Brain microvascular endothelial cell (primary cell): ENCODE data around the gene LIF.
A peak's percentile ranks its signal among the peaks of the same experiment; 100 is the strongest.

ENCODE experiments used
- DNase-seq: peaks from one replicate; pipeline ENCODE4 v3.0.0-alpha.2; 2020
- H3K27ac ChIP-seq: fragments of 250-450 bp; sonication (Bioruptor Pico); 2 replicates; pipeline ENCODE4 v1.5.1; 2020; ENCODE audit warnings: mild to moderate bottlenecking, moderate library complexity
- H3K27me3 ChIP-seq: fragments of 250-450 bp; sonication (Bioruptor Pico); replicated peaks from 2 replicates; pipeline ENCODE4 v1.5.1; 2020; ENCODE audit warnings: mild to moderate bottlenecking
- H3K36me3 ChIP-seq: fragments of 250-450 bp; sonication (Bioruptor Pico); replicated peaks from 2 replicates; pipeline ENCODE4 v1.5.1; 2020; ENCODE audit warnings: mild to moderate bottlenecking
- H3K4me3 ChIP-seq: 2 replicates; pipeline ENCODE4 v1.5.1; 2011; ENCODE audit warnings: low read depth, mild to moderate bottlenecking, control low read depth, low read length, moderate library complexity
- in situ Hi-C: cut with HindIII; loops from 2 replicates; pipeline ENCODE4 v1.10.0; 2017; ENCODE audit warnings: low sequenced_read_pairs, low pct_ligation_motif_present
- TF ChIP-seq, protein P1 (sequence below): IDR thresholded peaks from 2 replicates; pipeline ENCODE4 v1.5.1; 2011; ENCODE audit warnings: low read depth, mild to moderate bottlenecking, moderate library complexity, low read length, control low read depth, inconsistent platforms; ENCODE audit errors: missing control alignments

Gene LIF

GRCh38 chr22:30274437-30274812, 27.9 kb upstream of the LIF start:
- H3K27ac ChIP-seq = no peak overlapping the region
- in situ Hi-C loops = no loop called here
- H3K27me3 ChIP-seq = no peaks in the 10 kb centered on the region
- TF ChIP-seq, protein P1, sequence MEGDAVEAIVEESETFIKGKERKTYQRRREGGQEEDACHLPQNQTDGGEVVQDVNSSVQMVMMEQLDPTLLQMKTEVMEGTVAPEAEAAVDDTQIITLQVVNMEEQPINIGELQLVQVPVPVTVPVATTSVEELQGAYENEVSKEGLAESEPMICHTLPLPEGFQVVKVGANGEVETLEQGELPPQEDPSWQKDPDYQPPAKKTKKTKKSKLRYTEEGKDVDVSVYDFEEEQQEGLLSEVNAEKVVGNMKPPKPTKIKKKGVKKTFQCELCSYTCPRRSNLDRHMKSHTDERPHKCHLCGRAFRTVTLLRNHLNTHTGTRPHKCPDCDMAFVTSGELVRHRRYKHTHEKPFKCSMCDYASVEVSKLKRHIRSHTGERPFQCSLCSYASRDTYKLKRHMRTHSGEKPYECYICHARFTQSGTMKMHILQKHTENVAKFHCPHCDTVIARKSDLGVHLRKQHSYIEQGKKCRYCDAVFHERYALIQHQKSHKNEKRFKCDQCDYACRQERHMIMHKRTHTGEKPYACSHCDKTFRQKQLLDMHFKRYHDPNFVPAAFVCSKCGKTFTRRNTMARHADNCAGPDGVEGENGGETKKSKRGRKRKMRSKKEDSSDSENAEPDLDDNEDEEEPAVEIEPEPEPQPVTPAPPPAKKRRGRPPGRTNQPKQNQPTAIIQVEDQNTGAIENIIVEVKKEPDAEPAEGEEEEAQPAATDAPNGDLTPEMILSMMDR = no peak
- no peak for DNase-seq
- H3K4me3 ChIP-seq = no peak overlapping the region
- H3K36me3 ChIP-seq = no peaks in the 10 kb centered on the region

DNA sequence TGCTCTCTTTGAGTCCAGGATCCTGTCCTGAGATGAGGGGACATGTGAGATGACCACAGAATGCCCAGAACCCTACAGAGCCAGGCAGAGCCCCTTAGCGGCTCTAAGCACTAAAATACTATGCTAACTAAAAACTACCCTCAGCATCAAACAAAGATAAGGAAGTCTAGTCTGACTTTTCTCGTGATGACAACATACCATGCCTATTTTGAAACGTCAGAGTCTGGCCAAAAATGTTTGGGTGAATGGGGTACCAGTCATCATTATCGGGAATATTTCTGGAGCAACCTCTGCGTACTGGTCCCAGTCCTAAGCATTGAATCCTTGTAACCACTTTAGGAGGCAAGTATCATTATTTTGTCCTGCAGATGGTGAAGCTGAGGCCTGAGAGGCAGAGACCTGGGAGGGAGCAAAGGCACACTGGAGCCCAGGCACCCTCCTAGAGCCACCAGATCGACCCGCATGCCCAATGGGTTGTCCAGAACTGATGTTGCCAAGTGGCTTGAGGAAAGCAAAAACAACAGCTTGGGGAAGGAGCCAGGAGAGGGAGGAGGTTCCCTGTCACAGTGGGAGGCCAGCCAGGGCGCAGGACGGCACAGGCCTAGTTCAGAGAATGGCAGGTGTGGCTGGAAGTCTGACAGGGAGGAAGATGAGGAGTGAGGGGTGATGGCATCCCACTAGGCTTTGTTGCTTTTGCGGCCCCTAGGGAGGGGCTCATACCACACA, 27.3 kb upstream of the LIF start:
- no peaks in the 10 kb centered on the region for H3K36me3 ChIP-seq
- TF ChIP-seq, protein P1 = no peak
- no peaks in the 10 kb centered on the region for H3K27me3 ChIP-seq
- H3K27ac ChIP-seq = no peak overlapping the region
- DNase-seq = no peak
- H3K4me3 ChIP-seq = no peak overlapping the region
- in situ Hi-C loops = no loop called here

DNA sequence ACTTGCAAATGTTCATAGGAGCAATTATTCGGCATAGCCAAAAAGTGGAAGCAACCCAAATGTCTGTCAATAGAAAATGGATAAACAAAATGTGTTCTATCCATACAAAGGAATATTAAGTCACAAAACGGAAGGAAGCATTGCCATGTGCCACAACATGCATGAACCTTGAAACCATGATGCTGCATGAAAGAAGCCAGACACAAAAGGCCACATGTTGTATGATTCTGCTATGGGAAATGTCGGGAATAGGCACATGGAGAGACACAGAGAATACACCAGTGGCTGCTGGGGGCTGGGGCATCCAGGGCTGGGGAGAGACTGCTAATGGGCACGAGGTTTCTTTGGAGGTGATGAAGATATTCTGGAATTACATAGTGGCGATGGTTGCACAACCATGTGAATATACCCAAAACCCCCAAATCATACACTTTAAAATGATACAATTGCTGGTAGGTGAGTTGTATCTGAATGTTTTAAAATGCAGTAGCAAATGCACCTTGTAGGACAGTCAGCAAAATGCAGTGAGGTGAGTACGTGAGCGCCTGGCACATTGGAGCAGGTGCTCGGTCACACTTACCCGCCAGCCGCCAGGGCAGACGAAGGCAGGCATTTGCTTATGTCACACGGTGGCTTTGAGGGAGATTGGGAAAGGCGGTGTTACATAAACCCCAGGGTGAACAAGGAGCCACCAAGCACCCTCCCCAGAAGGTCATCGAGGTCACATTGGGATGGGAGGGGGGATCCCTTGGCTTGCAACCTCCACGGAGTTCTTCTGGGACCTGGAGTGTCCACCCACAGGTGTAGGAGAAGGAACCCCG, 26.4 kb upstream of the LIF start:
- TF ChIP-seq, protein P1 = no peak
- no peaks in the 10 kb centered on the region for H3K27me3 ChIP-seq
- in situ Hi-C loops = no loop called here
- H3K27ac ChIP-seq = no peak overlapping the region
- no peak overlapping the region for H3K4me3 ChIP-seq
- DNase-seq = no peak
- no peaks in the 10 kb centered on the region for H3K36me3 ChIP-seq

DNA sequence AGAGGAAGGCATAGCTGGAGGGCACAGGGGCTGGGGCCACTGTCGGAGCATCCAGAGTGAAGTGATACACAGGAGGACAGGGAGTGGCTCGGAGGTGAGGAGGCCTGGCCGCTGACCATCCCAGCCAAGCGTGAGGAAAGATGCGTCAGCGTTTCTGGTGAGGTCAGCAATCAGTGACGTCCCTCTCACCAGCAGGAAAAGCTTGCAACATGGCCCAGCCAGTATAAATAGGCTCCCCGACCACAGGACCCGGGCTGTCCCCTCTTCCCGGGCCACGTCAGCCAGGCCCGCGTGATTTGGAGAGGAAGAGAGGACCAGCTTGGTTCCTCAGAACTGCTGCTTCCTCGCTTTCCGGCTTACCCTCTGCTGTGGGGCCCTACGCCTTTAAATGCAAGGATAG, 24.3 kb upstream of the LIF start:
- Histone ChIP-seq H3K36me3 (no peaks in the 10 kb centered on the region), H3K4me3 (no peak overlapping the region), H3K27me3 (no peaks in the 10 kb centered on the region), H3K27ac (peak overlapping the region; percentile 39)
- in situ Hi-C loops = no loop called here
- TF ChIP-seq, protein P1 = no peak
- DNase-seq = peak; percentile 73

DNA sequence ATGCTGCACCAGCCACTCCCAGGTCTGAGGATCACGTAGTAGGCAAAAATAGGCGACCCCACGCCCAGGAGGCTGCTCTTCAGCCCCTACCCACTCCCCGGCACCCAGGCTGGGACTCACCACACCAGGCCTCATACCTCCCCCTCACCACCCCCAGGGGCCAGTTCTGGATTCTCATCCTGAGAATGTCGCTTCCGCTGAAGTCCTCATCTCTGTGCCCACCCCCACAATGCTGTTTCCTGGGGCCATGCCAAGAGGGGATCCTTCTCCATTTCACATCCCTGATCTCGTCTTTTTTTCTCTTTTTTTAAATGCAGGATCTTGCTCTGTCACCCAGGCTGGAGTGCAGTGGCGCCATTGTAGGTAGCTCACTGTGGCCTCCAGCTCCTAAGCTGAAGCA, 21.8 kb upstream of the LIF start:
- no peak for DNase-seq
- no peak overlapping the region for H3K27ac ChIP-seq
- in situ Hi-C loops = no loop called here
- TF ChIP-seq, protein P1 = no peak
- no peaks in the 10 kb centered on the region for H3K27me3 ChIP-seq
- H3K36me3 ChIP-seq = no peaks in the 10 kb centered on the region
- H3K4me3 ChIP-seq = no peak overlapping the region
